OCI-M2 (cell line): ENCODE measurements around the gene SRRM1.

Experiments used
- DNase-seq: peaks from one replicate; lab custom pipeline; 2025; ENCODE audit not compliant: unreplicated experiment; lab: John Stamatoyannopoulos, UW

SRRM1 gene, protein sequence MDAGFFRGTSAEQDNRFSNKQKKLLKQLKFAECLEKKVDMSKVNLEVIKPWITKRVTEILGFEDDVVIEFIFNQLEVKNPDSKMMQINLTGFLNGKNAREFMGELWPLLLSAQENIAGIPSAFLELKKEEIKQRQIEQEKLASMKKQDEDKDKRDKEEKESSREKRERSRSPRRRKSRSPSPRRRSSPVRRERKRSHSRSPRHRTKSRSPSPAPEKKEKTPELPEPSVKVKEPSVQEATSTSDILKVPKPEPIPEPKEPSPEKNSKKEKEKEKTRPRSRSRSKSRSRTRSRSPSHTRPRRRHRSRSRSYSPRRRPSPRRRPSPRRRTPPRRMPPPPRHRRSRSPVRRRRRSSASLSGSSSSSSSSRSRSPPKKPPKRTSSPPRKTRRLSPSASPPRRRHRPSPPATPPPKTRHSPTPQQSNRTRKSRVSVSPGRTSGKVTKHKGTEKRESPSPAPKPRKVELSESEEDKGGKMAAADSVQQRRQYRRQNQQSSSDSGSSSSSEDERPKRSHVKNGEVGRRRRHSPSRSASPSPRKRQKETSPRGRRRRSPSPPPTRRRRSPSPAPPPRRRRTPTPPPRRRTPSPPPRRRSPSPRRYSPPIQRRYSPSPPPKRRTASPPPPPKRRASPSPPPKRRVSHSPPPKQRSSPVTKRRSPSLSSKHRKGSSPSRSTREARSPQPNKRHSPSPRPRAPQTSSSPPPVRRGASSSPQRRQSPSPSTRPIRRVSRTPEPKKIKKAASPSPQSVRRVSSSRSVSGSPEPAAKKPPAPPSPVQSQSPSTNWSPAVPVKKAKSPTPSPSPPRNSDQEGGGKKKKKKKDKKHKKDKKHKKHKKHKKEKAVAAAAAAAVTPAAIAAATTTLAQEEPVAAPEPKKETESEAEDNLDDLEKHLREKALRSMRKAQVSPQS

GRCh38 chr1:24642481-24643362 is at the start of gene SRRM1:
SRRM1 (plus strand) TSS chr1:24643302; CDS start chr1:24643327, 25 bp downstream.
- DNase-seq = peak; percentile 68

DNA sequence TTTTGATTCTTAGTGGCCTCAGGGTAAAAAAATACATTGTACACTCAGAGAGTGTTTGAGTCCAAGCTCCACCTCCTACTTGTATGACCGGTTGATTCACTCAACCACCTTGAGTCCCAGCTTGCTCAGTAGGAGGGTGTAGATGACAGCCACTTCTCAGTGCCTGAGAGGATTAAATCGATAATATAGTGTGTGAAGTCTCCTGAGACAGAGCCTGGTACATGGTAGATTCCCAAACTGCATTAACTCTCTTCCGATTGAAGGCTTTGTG is 48.8 kb upstream of the SRRM1 start:
- no peak for DNase-seq

DNA sequence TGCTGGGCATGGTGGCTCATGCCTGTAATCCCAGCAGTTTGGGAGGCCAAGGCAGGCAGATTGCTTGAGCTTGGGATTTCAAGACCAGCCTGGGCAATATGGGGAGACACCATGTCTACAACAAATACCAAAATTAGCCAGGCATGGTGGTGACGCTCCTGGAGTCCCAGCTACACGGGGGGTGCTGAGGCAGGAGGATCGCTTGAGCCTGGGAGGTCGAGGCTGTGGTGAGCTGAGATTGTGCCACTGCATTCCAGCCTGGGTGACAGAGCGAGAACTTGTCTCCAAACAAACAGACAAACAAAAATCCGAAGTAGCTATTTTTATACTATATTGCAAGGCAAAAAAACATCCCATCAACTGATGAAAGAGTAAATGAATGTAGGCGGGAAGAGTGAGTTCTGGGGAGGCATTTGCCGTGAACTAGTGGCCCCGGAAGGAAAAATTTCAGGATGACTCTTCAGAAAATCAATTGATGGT is 46.7 kb upstream of the SRRM1 start:
- no peak for DNase-seq

- no peak for DNase-seq
Observed at GRCh38 chr1:24599265-24599664, 43.8 kb upstream of the SRRM1 start.

- DNase-seq = no peak
Observed at GRCh38 chr1:24600551-24600950, 42.6 kb upstream of the SRRM1 start.

DNA sequence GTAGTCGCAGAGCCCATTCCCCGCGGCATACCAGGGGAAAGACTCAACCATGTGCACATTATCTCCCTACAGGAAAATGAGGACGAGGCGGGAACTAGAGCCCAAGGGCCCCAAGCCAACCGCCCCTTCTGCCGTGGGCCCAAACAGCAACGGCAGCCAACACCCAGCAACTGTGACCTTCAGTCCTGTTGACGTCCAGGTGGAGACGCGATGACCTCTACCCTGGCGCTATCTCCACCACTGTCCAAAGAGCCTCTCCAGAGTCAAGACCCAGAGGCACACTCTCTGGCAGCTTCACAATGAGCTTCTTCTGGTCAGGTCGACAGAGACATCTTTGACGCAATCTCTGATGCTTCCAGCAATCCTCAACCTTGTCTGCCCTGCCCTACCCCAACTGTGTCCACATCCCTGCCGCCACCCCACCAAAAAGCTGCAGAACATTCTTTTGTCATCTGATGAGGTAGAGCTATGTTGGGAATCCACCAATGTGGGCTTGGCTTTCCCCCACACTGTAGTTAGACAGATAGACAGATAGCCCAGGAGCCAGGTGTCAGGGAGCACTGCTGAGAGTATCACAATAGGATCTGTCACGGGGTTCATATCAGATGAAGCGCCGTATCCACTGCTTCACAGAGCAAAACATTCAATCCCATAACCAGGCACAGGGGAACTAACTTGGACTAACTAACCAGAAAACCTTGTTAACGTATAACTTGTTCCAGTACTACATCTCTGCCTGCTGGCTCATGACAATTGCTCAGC is 37.4 kb upstream of the SRRM1 start:
- DNase-seq = no peak

DNA sequence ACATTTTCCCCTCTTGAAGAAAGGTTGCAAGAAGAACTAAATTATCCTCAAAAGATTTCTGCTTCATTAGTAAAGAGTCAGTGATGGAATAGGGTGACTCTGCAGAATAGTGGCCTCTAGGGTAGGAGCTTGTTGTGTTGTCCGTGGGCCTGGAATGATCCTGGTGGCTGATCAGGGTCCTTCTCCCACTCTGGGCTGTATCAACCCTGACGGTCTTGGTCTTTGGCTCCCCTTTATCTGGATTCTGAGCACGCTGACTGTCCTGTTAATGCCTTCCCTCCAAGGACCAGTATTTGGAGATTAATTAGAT is 36.9 kb upstream of the SRRM1 start:
- DNase-seq = no peak

DNA sequence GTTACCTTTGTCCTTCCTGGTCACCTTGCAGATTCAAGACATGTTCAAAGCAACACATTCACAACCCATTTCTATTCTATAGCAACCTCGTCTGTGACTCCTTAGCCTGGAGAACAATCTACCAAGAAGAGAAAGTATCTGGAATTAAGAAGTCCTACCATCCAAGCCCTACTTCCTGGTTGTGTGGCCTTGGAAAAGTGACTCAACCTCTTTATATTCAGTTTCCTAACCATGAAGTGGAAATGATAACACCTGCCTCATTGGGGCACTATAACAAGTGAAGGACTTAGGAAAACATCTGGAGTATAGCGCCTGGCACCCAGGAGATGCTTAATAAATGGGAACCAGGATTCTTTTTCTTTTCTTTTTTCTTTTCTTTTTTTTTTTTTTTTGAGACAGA is 36.5 kb upstream of the SRRM1 start:
- no peak for DNase-seq

GRCh38 chr1:24609949-24610517 is 33.1 kb upstream of the SRRM1 start:
- no peak for DNase-seq

DNA sequence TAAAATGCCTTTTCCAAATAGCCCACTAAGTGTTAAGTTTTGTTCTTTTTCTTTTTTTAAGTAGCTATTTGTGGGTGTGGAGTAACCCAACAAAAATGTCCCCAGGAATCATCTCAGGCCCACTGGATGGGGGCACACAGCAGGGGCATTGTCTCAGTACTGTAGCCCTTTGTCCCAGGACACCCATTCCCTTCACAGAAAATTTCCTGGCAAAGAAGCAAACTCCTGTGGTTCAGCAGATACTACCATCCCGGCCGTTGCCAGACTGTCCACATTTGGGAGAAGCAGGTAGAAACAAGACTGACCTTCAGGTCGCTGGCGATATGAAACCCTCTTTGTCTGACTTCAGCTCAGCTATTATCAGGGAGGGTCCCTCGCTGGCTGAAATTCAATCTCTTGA is 23.7 kb upstream of the SRRM1 start:
- DNase-seq = no peak

DNA sequence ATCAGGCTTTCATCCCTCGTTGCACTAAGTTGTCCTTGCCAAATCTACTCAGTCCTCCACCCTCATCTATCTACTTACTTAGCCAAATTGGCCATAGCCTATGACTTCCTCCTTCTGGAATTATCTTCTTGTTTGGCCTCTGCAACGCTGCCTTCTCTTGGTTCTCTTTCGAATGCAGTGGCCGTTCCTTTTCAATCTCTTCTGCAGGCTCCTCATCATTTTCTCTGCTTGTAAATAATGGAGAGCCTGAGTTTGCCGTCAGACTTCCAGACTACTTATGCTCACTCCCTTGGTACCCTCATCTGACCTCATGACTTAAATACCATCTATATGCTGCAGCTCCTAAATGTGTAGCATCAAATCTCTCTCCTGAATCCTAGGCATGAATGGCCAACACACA is 22.4 kb upstream of the SRRM1 start:
- no peak for DNase-seq

- no peak for DNase-seq
Observed at GRCh38 chr1:24621121-24621520, 22.0 kb upstream of the SRRM1 start.

DNA sequence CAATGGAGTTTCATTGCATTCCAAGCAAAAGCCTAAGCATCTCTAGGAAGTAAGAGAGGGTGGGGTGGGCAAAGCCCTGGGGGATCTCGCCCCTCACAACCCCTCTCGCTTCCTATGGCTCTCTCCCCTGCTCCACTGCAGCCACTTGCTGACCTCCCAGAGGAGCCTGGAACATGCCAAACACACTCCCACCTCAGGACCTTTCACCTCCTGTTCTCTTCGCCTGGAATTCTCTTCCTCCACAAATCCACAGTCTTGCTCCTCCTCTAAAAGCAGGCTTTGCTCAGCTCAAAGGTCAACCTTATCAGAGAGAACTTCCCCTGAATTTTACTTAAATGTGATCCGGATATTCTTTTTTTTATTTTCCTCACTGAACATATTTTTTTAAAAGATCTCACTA is 20.9 kb upstream of the SRRM1 start:
- no peak for DNase-seq

DNA sequence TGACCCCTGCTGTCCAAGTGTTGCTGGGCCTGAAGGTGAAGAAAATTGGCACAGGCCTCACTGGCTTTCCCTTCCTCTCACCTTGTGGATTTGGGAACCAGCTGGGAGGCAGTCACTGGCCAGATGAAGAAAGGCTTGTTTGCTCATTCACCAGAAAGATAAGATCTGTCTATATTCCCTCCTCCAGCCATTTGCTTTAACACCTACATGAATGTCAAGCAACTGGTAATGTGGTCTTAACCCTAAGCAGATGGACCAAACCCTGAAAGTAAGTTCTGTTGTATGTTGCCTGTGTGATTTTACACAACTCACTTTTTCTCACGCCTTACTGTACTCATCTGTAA is 10.3 kb upstream of the SRRM1 start:
- DNase-seq = no peak

GRCh38 chr1:24635195-24635843 is 7.8 kb upstream of the SRRM1 start:
- DNase-seq = no peak

- DNase-seq = no peak
Observed at GRCh38 chr1:24636661-24637357, 6.3 kb upstream of the SRRM1 start.

GRCh38 chr1:24639094-24639493 is 4.0 kb upstream of the SRRM1 start:
- DNase-seq = no peak

DNA sequence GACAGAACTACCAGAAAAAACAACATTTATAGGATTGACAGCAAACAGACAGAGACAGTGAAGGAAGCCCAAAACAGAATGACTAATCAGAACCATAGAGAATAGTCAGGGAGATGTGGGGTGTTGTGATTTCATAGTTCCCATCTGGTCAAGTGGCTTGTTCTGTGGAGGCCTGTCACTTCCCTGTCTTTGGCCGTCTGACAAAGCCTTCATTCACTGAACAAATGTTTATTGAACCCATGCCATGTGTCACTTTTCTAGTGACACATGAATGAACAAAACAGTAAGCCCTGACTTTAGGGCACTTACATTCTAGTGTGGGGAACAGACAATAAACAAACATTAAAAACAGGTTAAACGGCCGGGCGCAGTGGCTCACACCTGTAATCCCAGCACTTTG is 3.2 kb upstream of the SRRM1 start:
- no peak for DNase-seq

DNA sequence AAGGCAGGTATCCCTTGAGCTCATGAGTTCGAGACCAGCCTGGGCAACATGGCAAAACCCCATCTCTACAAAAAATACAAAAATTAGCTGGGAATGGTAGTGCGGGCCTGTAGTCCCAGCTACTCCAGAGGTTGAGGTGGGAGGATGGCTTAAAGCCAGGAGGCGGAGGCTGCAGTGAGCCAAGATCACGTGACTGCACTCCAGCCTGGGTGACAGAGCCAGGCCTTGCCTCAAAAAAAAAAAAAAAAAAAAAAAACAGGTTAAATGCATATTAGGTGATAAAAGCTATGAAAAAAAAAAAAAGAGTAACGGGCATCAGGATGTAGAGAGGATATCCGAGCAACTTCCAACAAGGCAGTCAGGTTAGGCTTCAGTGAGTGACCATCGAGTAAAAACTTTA is 2.8 kb upstream of the SRRM1 start:
- DNase-seq = no peak
